Measurements from ENCODE around the gene MT1G. TPM values are rescaled to one million over a fixed set of nuclear protein-coding genes. Genes with fewer than 3 reads are reported as not detected.

MT1G gene
- total RNA-seq, 1 experiment from 2014 or later: 23.4 TPM

DNA sequence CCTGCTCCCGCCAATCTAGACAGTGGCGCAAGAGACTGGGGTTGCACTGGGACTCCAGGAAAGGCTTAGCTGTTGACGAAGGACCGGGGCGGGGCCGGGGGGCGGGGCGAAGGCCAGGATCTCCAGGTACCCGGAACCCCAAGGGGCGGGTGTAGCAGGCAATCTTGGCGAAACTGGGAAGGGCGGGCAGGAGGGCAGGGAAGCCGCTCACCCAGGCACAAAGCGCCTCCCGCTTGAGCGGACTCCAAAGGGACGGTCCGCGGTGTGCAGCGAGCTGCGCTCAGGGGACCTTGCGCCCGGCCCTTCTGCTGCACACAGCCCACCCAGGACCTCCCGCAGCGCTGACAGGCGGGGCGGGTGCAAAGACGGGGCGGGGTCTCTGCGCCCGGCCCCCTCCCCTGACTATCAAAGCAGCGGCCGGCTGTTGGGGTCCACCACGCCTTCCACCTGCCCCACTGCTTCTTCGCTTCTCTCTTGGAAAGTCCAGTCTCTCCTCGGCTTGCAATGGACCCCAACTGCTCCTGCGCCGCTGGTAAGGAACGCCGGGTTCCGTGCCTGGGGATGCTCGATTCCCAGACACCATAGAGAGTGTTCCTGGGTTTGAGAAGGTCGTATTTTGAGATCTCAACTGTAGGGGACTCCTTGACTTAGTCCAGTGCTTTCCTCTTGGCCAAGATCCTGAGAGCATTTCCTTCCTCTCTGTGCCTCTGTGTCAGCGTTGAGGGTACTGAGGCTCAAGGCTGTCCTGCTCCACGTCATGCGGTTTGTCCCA lies 10.1 kb downstream of the MT1G start, which contains the start of gene MT1F:
MT1F (plus strand) TSS at position 405 of the 772 bp plus-strand sequence; CDS start at position 505, 100 bp downstream.
- Mint-ChIP-seq H3K4me3 (peak within 1 kb of the TSS; percentile 84 to 91), H3K27ac (peak within 1 kb of the TSS in 1 of 3 experiments; percentile 70; a peak in 2 of 7 replicates), H3K27me3 (ENCODE audit: low read depth) (peaks cover 78% of the 10 kb centered on the region), H3K4me1 (peaks cover 19 to 22% of the 10 kb centered on the region in 2 experiments), H3K9me3 (no peaks in the 10 kb centered on the region), H3K36me3 (ENCODE audit: insufficient read depth in 1 of 3, low read depth in 3 of 3) (no peaks in the 10 kb centered on the region)
- no peak within 1 kb of the TSS for H2AK5ac ChIP-seq (ENCODE audit: insufficient read length, low read length)
- peak; percentile 96 for DNase-seq
- no peak within 1 kb of the TSS for H2BK12ac ChIP-seq (ENCODE audit: insufficient read length, low read depth, low read length)
- TF ChIP-seq, protein P1, sequence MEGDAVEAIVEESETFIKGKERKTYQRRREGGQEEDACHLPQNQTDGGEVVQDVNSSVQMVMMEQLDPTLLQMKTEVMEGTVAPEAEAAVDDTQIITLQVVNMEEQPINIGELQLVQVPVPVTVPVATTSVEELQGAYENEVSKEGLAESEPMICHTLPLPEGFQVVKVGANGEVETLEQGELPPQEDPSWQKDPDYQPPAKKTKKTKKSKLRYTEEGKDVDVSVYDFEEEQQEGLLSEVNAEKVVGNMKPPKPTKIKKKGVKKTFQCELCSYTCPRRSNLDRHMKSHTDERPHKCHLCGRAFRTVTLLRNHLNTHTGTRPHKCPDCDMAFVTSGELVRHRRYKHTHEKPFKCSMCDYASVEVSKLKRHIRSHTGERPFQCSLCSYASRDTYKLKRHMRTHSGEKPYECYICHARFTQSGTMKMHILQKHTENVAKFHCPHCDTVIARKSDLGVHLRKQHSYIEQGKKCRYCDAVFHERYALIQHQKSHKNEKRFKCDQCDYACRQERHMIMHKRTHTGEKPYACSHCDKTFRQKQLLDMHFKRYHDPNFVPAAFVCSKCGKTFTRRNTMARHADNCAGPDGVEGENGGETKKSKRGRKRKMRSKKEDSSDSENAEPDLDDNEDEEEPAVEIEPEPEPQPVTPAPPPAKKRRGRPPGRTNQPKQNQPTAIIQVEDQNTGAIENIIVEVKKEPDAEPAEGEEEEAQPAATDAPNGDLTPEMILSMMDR (conservative IDR thresholded peaks at IDR 0.05): 0 out of 3 replicates have a peak, but pooled peaks have one; percentile 11
- no peak within 1 kb of the TSS for H2BK5ac ChIP-seq (ENCODE audit: insufficient read length, low read length)
- H3K27me3 ChIP-seq (ENCODE audit: insufficient read depth, low read length): peaks cover 27% of the 10 kb centered on the region; the same call in 1 of the 2 replicates
- peak within 1 kb of the TSS; percentile 81 for H3K4me2 ChIP-seq (ENCODE audit: insufficient read depth, insufficient read length, low read length)
- no peak within 1 kb of the TSS for H2BK20ac ChIP-seq (ENCODE audit: low read depth, low read length, poor library complexity, severe bottlenecking)
- no peak within 1 kb of the TSS for H3K56ac ChIP-seq (ENCODE audit: insufficient read length, low read depth, low read length)
- no peaks in the 10 kb centered on the region for H4K20me1 ChIP-seq (ENCODE audit: control insufficient read depth, insufficient read depth, insufficient read length)
- H3T11ph ChIP-seq (ENCODE audit: low read length): no peak within 1 kb of the TSS
- no peak within 1 kb of the TSS for H2BK15ac ChIP-seq (ENCODE audit: low read depth, low read length)
- H3K27ac ChIP-seq (ENCODE audit: insufficient read length, low read depth, low read length): no peak within 1 kb of the TSS
- H3K9me3 ChIP-seq (ENCODE audit: control insufficient read depth, low read depth, low read length): no peaks in the 10 kb centered on the region
- peaks cover 2% of the 10 kb centered on the region; the same call in 1 of the 2 replicates for H3K4me1 ChIP-seq (ENCODE audit: insufficient read depth, low read length)
- H4K8ac ChIP-seq (replicated peaks; ENCODE audit: insufficient read length, low read depth, low read length): no peak within 1 kb of the TSS
- peaks cover 6% of the 10 kb centered on the region for H3K23me2 ChIP-seq (ENCODE audit: insufficient read length, low read depth, low read length, poor library complexity, severe bottlenecking)
- H3K9ac ChIP-seq (ENCODE audit: extremely low read depth, insufficient read length, low read length): no peak within 1 kb of the TSS
- no peaks in the 10 kb centered on the region for H3K79me1 ChIP-seq (ENCODE audit: insufficient read depth, low read depth, low read length, poor library complexity, severe bottlenecking)
- H3K4ac ChIP-seq (ENCODE audit: low read depth, low read length): no peak within 1 kb of the TSS
- H3K23ac ChIP-seq (ENCODE audit: insufficient read length, low read depth, low read length): no peak within 1 kb of the TSS
- H3K18ac ChIP-seq (ENCODE audit: insufficient read length, low read depth, low read length): no peak within 1 kb of the TSS
- H2AFZ ChIP-seq (ENCODE audit: low read length): no peak within 1 kb of the TSS
- H4K5ac ChIP-seq (ENCODE audit: insufficient read length, low read depth, low read length): no peak within 1 kb of the TSS
- no peak within 1 kb of the TSS for H3K14ac ChIP-seq (ENCODE audit: insufficient read depth, low read length)
- no peak within 1 kb of the TSS for H4K91ac ChIP-seq (ENCODE audit: insufficient read length, low read depth, low read length)
- no CpG with 5 or more reads among the region's 46 CpGs for WGBS (ENCODE audit: extremely low coverage, insufficient read length, low lambda C conversion rate)
- H3K79me2 ChIP-seq (ENCODE audit: insufficient read depth, low read length): no peaks in the 10 kb centered on the region
- no peak within 1 kb of the TSS for H2BK120ac ChIP-seq (ENCODE audit: low read depth, low read length, poor library complexity, severe bottlenecking)

Measured in H9 (cell line).